Effector memory CD4-positive, alpha-beta T cell (primary cell): ENCODE data around the gene FAM200C.
A peak's percentile ranks its signal among the peaks of the same experiment; 100 is the strongest.

Experiments used
- DNase-seq, 3 donors: peaks; one replicate each; pipeline ENCODE4 v3.0.0-alpha.2; 2020
- H3K27ac ChIP-seq: 2 replicates; pipeline ENCODE4 v1.7.0; 2013; ENCODE audit warnings: mild to moderate bottlenecking, low read length, moderate library complexity; ENCODE audit not compliant: insufficient read depth, poor library complexity, severe bottlenecking
- H3K27me3 ChIP-seq: replicated peaks from 2 replicates; pipeline ENCODE4 v1.7.0; 2013; ENCODE audit warnings: mild to moderate bottlenecking, low read length; ENCODE audit not compliant: insufficient read depth, control insufficient read depth, poor library complexity, severe bottlenecking
- H3K36me3 ChIP-seq: 2 replicates; pipeline ENCODE4 v1.7.0; 2013; ENCODE audit warnings: mild to moderate bottlenecking, low read length, moderate library complexity; ENCODE audit not compliant: control insufficient read depth, insufficient read depth
- H3K4me1 ChIP-seq: 2 replicates; pipeline ENCODE4 v1.7.0; 2013; ENCODE audit warnings: low read length, mild to moderate bottlenecking; ENCODE audit not compliant: control insufficient read depth, insufficient read depth, poor library complexity, severe bottlenecking
- H3K4me3 ChIP-seq: 2 replicates; pipeline ENCODE4 v1.7.0; 2013; ENCODE audit warnings: low read length, low read depth, mild to moderate bottlenecking; ENCODE audit not compliant: insufficient read depth, poor library complexity, severe bottlenecking
- H3K9me3 ChIP-seq: 2 replicates; pipeline ENCODE4 v1.7.0; 2013; ENCODE audit warnings: mild to moderate bottlenecking, low read length, moderate library complexity; ENCODE audit not compliant: control insufficient read depth
- total RNA-seq, 3 donors: gene quantifications; one replicate each; lab custom pipeline; 2026; lab: John Stamatoyannopoulos, UW

FAM200C gene
- total RNA-seq: 0.17 to 0.77 (median 0.44) reads per million in 3 donors

DNA sequence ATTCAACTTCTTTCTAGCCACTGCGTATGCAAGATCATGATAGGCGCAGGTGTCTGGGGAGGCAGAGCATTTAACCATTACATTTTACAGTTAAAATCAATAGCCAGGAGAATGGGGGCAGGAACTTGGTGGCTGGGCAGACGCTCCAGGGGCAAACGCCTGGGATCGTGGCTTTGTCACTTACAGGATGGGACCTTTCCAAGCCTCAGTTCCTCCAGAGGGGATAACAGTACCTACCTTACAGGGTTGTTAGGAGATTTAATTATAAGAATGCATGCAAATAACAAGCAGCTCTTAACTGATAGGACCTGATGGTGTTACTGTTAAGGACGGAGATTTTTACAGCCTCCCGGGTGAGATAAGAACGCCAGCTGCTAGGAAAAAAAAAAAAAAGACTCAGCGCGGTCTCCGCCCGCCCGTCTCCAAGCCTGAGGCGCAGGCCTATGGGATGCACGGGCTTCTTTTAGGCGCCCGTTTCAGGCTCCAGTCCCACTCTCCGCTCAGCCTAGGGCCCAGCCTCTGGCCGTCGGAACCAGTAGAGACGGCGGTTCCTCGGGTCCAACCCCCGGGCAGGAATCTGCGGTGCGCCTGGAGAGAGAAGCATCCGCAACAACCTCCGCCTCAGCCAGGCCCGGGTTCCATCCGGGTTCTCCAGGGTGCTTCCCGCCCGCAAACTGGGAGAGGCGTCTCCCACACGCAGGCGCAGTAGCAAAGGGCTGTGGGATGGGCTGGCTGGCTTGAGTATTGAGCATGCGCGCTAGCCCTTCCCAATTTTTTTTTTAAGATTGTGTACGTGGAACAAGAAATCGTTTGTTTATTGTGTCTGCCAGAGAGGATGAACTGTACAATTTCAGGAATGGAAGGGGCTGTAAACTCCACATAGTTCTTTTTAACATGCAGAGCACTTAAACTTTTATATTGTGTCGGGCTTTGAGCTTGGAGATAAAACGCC is at the start of gene FAM200C:
Gene FAM200C (minus strand): TSS at position 653 of the 952 bp plus-strand sequence. CDS start 4,564 bp downstream, outside the sequence.
- peaks cover 22% of the 10 kb centered on the region for H3K36me3 ChIP-seq
- H3K9me3 ChIP-seq: no peaks in the 10 kb centered on the region
- peak; percentile 48 to 63 (median 50) for DNase-seq
- H3K27me3 ChIP-seq: no peaks in the 10 kb centered on the region
- H3K4me1 ChIP-seq: no peaks in the 10 kb centered on the region
- peak within 1 kb of the TSS; percentile 76 for H3K4me3 ChIP-seq
- peak within 1 kb of the TSS; percentile 40 for H3K27ac ChIP-seq

GRCh38 chr5:160449458-160449857 is 49.6 kb upstream of the FAM200C start:
- Histone ChIP-seq H3K4me3 (no peak overlapping the region), H3K27ac (no peak overlapping the region), H3K36me3 (no peaks in the 10 kb centered on the region), H3K27me3 (no peaks in the 10 kb centered on the region), H3K4me1 (no peaks in the 10 kb centered on the region), H3K9me3 (no peaks in the 10 kb centered on the region)
- DNase-seq: no peak

- Histone ChIP-seq H3K9me3 (no peaks in the 10 kb centered on the region), H3K36me3 (no peaks in the 10 kb centered on the region), H3K27me3 (no peaks in the 10 kb centered on the region), H3K4me1 (no peaks in the 10 kb centered on the region), H3K27ac (no peak overlapping the region), H3K4me3 (no peak overlapping the region)
- no peak for DNase-seq
These were observed 49.0 kb upstream of the FAM200C start for GRCh38 chr5:160448886-160449285.

DNA sequence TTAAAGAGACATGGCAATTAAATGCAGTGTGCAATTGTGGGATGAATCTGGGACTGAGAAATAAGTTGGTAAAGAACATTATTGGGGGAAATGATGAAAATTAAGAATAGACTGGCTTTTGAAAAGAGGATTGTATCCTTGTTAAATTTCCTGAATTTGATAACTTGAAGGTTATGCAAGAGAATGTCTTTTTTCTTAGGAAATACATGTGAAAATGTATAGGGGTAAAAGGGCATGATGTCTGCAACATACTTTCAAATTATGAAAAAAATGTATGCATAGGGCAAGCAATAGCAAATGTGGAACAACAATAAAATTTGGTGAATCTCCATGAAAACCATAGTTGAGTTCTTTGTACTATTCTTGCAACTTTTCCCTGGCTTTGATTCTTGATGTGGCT is 45.9 kb upstream of the FAM200C start:
- no peaks in the 10 kb centered on the region for H3K9me3 ChIP-seq
- no peak for DNase-seq
- no peaks in the 10 kb centered on the region for H3K27me3 ChIP-seq
- no peaks in the 10 kb centered on the region for H3K36me3 ChIP-seq
- H3K4me1 ChIP-seq: no peaks in the 10 kb centered on the region
- no peak overlapping the region for H3K27ac ChIP-seq
- no peak overlapping the region for H3K4me3 ChIP-seq

GRCh38 chr5:160445132-160445531 is 45.3 kb upstream of the FAM200C start:
- H3K9me3 ChIP-seq: no peaks in the 10 kb centered on the region
- H3K36me3 ChIP-seq: no peaks in the 10 kb centered on the region
- DNase-seq: no peak
- no peak overlapping the region for H3K27ac ChIP-seq
- no peak overlapping the region for H3K4me3 ChIP-seq
- no peaks in the 10 kb centered on the region for H3K27me3 ChIP-seq
- no peaks in the 10 kb centered on the region for H3K4me1 ChIP-seq

GRCh38 chr5:160444407-160444806 is 44.6 kb upstream of the FAM200C start:
- Histone ChIP-seq H3K36me3 (no peaks in the 10 kb centered on the region), H3K9me3 (no peaks in the 10 kb centered on the region), H3K27ac (no peak overlapping the region), H3K27me3 (no peaks in the 10 kb centered on the region), H3K4me1 (no peaks in the 10 kb centered on the region), H3K4me3 (no peak overlapping the region)
- DNase-seq: no peak

DNA sequence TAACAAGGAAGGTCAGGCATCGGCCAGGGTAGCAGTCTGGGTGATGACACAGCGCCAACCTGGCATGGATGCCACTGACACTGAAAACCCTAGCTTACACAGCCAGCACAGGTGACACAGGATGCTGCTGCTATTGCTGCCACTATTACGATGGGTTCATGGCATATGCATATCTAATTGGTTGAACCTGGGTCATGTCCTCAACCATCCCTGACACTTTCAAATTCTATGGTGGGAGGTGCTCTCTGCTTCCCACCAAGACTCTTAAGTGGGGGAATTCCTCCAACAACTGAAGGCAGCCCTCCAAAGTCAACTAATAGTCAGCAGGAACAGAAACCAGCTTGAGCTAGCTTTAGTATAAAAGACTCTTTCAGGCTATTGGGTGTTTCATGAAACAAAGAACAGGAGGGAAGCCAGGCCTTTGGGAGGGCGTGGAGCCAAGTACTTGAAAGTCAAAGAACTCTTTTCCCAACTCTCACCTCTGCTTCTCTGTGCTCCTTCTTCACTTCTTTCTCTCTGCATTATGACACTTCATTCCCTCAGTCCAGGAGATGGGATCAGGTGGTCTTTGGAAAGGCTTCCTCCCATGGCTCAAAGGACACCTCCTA is 43.1 kb upstream of the FAM200C start:
- Histone ChIP-seq H3K27ac (no peak overlapping the region), H3K4me3 (no peak overlapping the region), H3K36me3 (no peaks in the 10 kb centered on the region), H3K27me3 (no peaks in the 10 kb centered on the region), H3K4me1 (no peaks in the 10 kb centered on the region), H3K9me3 (no peaks in the 10 kb centered on the region)
- DNase-seq: no peak

DNA sequence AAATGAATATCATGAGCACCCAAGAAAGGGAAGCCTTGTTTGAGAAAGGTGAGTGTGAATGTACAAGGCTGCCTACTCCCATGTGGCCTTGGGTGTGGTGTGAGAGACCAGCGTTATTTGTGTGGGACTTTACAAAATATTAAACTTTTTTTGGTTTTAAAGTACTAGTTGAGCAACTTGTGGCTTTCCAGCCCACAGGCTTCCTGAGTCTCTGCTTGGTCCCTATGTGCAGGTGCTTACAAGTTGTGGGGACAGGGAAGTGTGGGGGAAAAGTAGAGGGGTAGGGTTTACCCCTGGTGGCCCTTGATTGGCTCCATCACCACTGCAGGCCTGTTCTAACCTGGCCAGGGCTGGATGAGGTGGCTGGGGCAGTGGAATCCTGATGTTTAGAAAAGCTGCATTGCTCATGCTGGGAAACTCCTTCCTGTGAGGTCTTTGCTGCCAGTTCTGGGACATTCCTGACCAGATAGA is 41.5 kb upstream of the FAM200C start:
- no peak overlapping the region for H3K4me3 ChIP-seq
- H3K9me3 ChIP-seq: no peaks in the 10 kb centered on the region
- no peaks in the 10 kb centered on the region for H3K4me1 ChIP-seq
- H3K36me3 ChIP-seq: no peaks in the 10 kb centered on the region
- no peaks in the 10 kb centered on the region for H3K27me3 ChIP-seq
- DNase-seq: no peak
- no peak overlapping the region for H3K27ac ChIP-seq

- DNase-seq: peak; percentile 73 to 80 (median 75)
- Histone ChIP-seq H3K27ac (peak overlapping the region; percentile 57), H3K4me3 (peak overlapping the region; percentile 66)
These were observed 39.3 kb upstream of the FAM200C start for GRCh38 chr5:160439205-160439600.

More at GRCh38 chr5:160439205-160439600, 39.3 kb upstream of the FAM200C start:
- Histone ChIP-seq H3K36me3 (no peaks in the 10 kb centered on the region), H3K27me3 (no peaks in the 10 kb centered on the region), H3K9me3 (no peaks in the 10 kb centered on the region), H3K4me1 (no peaks in the 10 kb centered on the region)
